GM19239 (cell line): ENCODE results near the gene CAPZB.

Experiments
- DNase-seq: peaks from one replicate; pipeline ENCODE4 v3.0.0; 2011; ENCODE audit warnings: low spot score; ENCODE audit not compliant: insufficient read length
- FAIRE-seq: peaks from 2 replicates; lab custom pipeline; 2011; peaks lifted over from hg19 to GRCh38; lab: Jason Lieb, UNC

Gene CAPZB

GRCh38 chr1:19435851-19436455 is 49.4 kb downstream of the CAPZB start:
- DNase-seq (no peak), FAIRE-seq (no peak)

- FAIRE-seq = no peak
- no peak for DNase-seq
Observed at GRCh38 chr1:19435181-19435580, 50.2 kb downstream of the CAPZB start.

GRCh38 chr1:19433719-19433998 is 51.7 kb downstream of the CAPZB start:
- no peak for FAIRE-seq
- no peak for DNase-seq

- no peak for FAIRE-seq
- no peak for DNase-seq
Observed at GRCh38 chr1:19432943-19433718, 52.2 kb downstream of the CAPZB start.

GRCh38 chr1:19430121-19431068 is 54.9 kb downstream of the CAPZB start:
- no peak for DNase-seq
- no peak for FAIRE-seq

- no peak for DNase-seq
- no peak for FAIRE-seq
Observed at GRCh38 chr1:19429611-19430010, 55.7 kb downstream of the CAPZB start.

GRCh38 chr1:19427087-19427781 is 58.1 kb downstream of the CAPZB start:
- FAIRE-seq (no peak), DNase-seq (no peak)

GRCh38 chr1:19426294-19427086 is 58.8 kb downstream of the CAPZB start:
- DNase-seq = no peak
- no peak for FAIRE-seq

GRCh38 chr1:19425646-19426239 is 59.6 kb downstream of the CAPZB start:
- no peak for DNase-seq
- no peak for FAIRE-seq

- no peak for FAIRE-seq
- no peak for DNase-seq
Observed at GRCh38 chr1:19424651-19425570, 60.4 kb downstream of the CAPZB start.

GRCh38 chr1:19423130-19423529 is 62.2 kb downstream of the CAPZB start:
- DNase-seq = no peak
- FAIRE-seq = no peak

- DNase-seq (no peak), FAIRE-seq (no peak)
Observed at GRCh38 chr1:19421365-19421764, 64.0 kb downstream of the CAPZB start.

GRCh38 chr1:19420606-19421005 is 64.7 kb downstream of the CAPZB start:
- FAIRE-seq (no peak), DNase-seq (no peak)

- FAIRE-seq = no peak
- DNase-seq = no peak
Observed at GRCh38 chr1:19419691-19420090, 65.6 kb downstream of the CAPZB start.

- no peak for FAIRE-seq
- no peak for DNase-seq
Observed at GRCh38 chr1:19418503-19418971, 66.8 kb downstream of the CAPZB start.

GRCh38 chr1:19416921-19417470 is 68.3 kb downstream of the CAPZB start:
- FAIRE-seq = no peak

GRCh38 chr1:19416145-19416544 is 69.2 kb downstream of the CAPZB start:
- no peak for FAIRE-seq
- DNase-seq = no peak

More at GRCh38 chr1:19416921-19417470, 68.3 kb downstream of the CAPZB start:
- DNase-seq = no peak
